IPS-18a (cell line): ENCODE results near the gene CNKSR2.

Experiments
- H3K27ac ChIP-seq: one replicate; pipeline ENCODE4 v1.5.1; 2013; ENCODE audit warnings: low read length
- H3K27me3 ChIP-seq: one replicate; pipeline ENCODE4 v1.6.1; 2013; ENCODE audit warnings: mild to moderate bottlenecking, low read length; ENCODE audit not compliant: control insufficient read depth, insufficient read depth
- H3K36me3 ChIP-seq: one replicate; pipeline ENCODE4 v1.6.1; 2013; ENCODE audit warnings: low read depth, low read length; ENCODE audit not compliant: control insufficient read depth
- H3K4me1 ChIP-seq: one replicate; pipeline ENCODE4 v1.6.1; 2013; ENCODE audit warnings: low read depth, low read length; ENCODE audit not compliant: control insufficient read depth
- H3K4me3 ChIP-seq: one replicate; pipeline ENCODE4 v1.5.1; 2013; ENCODE audit warnings: low read length
- H3K9ac ChIP-seq: one replicate; pipeline ENCODE4 v1.6.1; 2013; ENCODE audit warnings: mild to moderate bottlenecking, low read length, moderate library complexity
- H3K9me3 ChIP-seq: one replicate; pipeline ENCODE4 v1.6.1; 2013; ENCODE audit warnings: low read depth, low read length; ENCODE audit not compliant: control insufficient read depth

Gene CNKSR2

GRCh38 chrX:21657318-21658151, 283.3 kb downstream of the CNKSR2 start:
- Histone ChIP-seq H3K9ac (no peak overlapping the region), H3K36me3 (peaks cover under 1% of the 10 kb centered on the region), H3K9me3 (peaks cover 4% of the 10 kb centered on the region), H3K27ac (no peak overlapping the region), H3K4me3 (no peak overlapping the region), H3K27me3 (no peaks in the 10 kb centered on the region), H3K4me1 (no peaks in the 10 kb centered on the region)

- H3K4me3 ChIP-seq: no peak within 1 kb of the TSS
Observed at GRCh38 chrX:21658152-21658737, 284.0 kb downstream of the CNKSR2 start, which contains the start of gene KLHL34. TSS of gene KLHL34 (minus strand) at chrX:21658330. CDS start at chrX:21657788, 542 bp downstream.

GRCh38 chrX:21658746-21659145, 284.5 kb downstream of the CNKSR2 start:
- Histone ChIP-seq H3K9ac (no peak overlapping the region), H3K27me3 (no peaks in the 10 kb centered on the region), H3K27ac (no peak overlapping the region), H3K4me1 (no peaks in the 10 kb centered on the region), H3K36me3 (no peaks in the 10 kb centered on the region), H3K9me3 (peaks cover 4% of the 10 kb centered on the region), H3K4me3 (no peak overlapping the region)

More at GRCh38 chrX:21658152-21658737, 284.0 kb downstream of the CNKSR2 start, which contains the start of gene KLHL34:
- no peaks in the 10 kb centered on the region for H3K36me3 ChIP-seq
- H3K9ac ChIP-seq: no peak within 1 kb of the TSS
- no peak within 1 kb of the TSS for H3K27ac ChIP-seq
- H3K9me3 ChIP-seq: peaks cover 4% of the 10 kb centered on the region
- H3K4me1 ChIP-seq: no peaks in the 10 kb centered on the region
- no peaks in the 10 kb centered on the region for H3K27me3 ChIP-seq

- Histone ChIP-seq H3K9me3 (peaks cover 4% of the 10 kb centered on the region), H3K4me3 (no peak overlapping the region), H3K27me3 (no peaks in the 10 kb centered on the region), H3K9ac (no peak overlapping the region), H3K4me1 (no peaks in the 10 kb centered on the region), H3K36me3 (no peaks in the 10 kb centered on the region), H3K27ac (no peak overlapping the region)
Observed at GRCh38 chrX:21659320-21659719, 285.1 kb downstream of the CNKSR2 start.

GRCh38 chrX:21660156-21660555, 285.9 kb downstream of the CNKSR2 start:
- peaks cover 3% of the 10 kb centered on the region for H3K9me3 ChIP-seq
- no peaks in the 10 kb centered on the region for H3K27me3 ChIP-seq

GRCh38 chrX:21661316-21661715, 287.1 kb downstream of the CNKSR2 start:
- no peak overlapping the region for H3K9ac ChIP-seq
- H3K27ac ChIP-seq: no peak overlapping the region
- H3K27me3 ChIP-seq: no peaks in the 10 kb centered on the region
- no peaks in the 10 kb centered on the region for H3K36me3 ChIP-seq
- peaks cover 8% of the 10 kb centered on the region for H3K9me3 ChIP-seq
- no peak overlapping the region for H3K4me3 ChIP-seq
- no peaks in the 10 kb centered on the region for H3K4me1 ChIP-seq

More at GRCh38 chrX:21660156-21660555, 285.9 kb downstream of the CNKSR2 start:
- no peaks in the 10 kb centered on the region for H3K4me1 ChIP-seq
- no peaks in the 10 kb centered on the region for H3K36me3 ChIP-seq
- H3K27ac ChIP-seq: no peak overlapping the region
- no peak overlapping the region for H3K9ac ChIP-seq
- no peak overlapping the region for H3K4me3 ChIP-seq

- Histone ChIP-seq H3K4me1 (no peaks in the 10 kb centered on the region), H3K27ac (no peak overlapping the region), H3K27me3 (no peaks in the 10 kb centered on the region), H3K9me3 (peaks cover 8% of the 10 kb centered on the region), H3K4me3 (no peak overlapping the region), H3K36me3 (no peaks in the 10 kb centered on the region), H3K9ac (no peak overlapping the region)
Observed at GRCh38 chrX:21662761-21663160, 288.5 kb downstream of the CNKSR2 start.

GRCh38 chrX:21666252-21666651, 292.0 kb downstream of the CNKSR2 start:
- Histone ChIP-seq H3K36me3 (no peaks in the 10 kb centered on the region), H3K27ac (no peak overlapping the region), H3K4me3 (no peak overlapping the region), H3K9ac (no peak overlapping the region), H3K4me1 (no peaks in the 10 kb centered on the region), H3K27me3 (no peaks in the 10 kb centered on the region), H3K9me3 (peaks cover 12% of the 10 kb centered on the region)

GRCh38 chrX:21666679-21667078, 292.5 kb downstream of the CNKSR2 start:
- Histone ChIP-seq H3K4me1 (no peaks in the 10 kb centered on the region), H3K27ac (no peak overlapping the region), H3K27me3 (no peaks in the 10 kb centered on the region), H3K4me3 (no peak overlapping the region), H3K9me3 (peaks cover 12% of the 10 kb centered on the region), H3K36me3 (no peaks in the 10 kb centered on the region), H3K9ac (no peak overlapping the region)

- Histone ChIP-seq H3K9me3 (peaks cover 8% of the 10 kb centered on the region), H3K36me3 (no peaks in the 10 kb centered on the region), H3K27ac (no peak overlapping the region), H3K4me1 (peaks cover 6% of the 10 kb centered on the region), H3K9ac (no peak overlapping the region), H3K4me3 (no peak overlapping the region), H3K27me3 (no peaks in the 10 kb centered on the region)
Observed at GRCh38 chrX:21674430-21675186, 300.4 kb downstream of the CNKSR2 start.

- no peak overlapping the region for H3K9ac ChIP-seq
- peaks cover 11% of the 10 kb centered on the region for H3K9me3 ChIP-seq
- H3K27me3 ChIP-seq: no peaks in the 10 kb centered on the region
- H3K36me3 ChIP-seq: no peaks in the 10 kb centered on the region
- peaks cover 6% of the 10 kb centered on the region for H3K4me1 ChIP-seq
- H3K27ac ChIP-seq: no peak overlapping the region
- H3K4me3 ChIP-seq: no peak overlapping the region
Observed at GRCh38 chrX:21675931-21676330, 301.7 kb downstream of the CNKSR2 start.
